Ascending aorta (tissue), 2 donors: ENCODE measurements around the gene ABLIM2. TPM values are rescaled to one million over a fixed set of nuclear protein-coding genes. Genes with fewer than 3 reads are reported as not detected.
A peak's percentile ranks its signal among the peaks of the same experiment; 100 is the strongest.

Experiments
- DNase-seq, 2 donors: peaks; one replicate each; pipeline ENCODE4 v3.0.0-alpha.2; 2019; ENCODE audit warnings: low spot score in 2 of 2
- H3K27ac ChIP-seq, 2 donors: fragments of 200-600 bp; sonication (generic); one replicate each; pipeline ENCODE4 v1.5.1; 2016 to 2017; ENCODE audit warnings: mild to moderate bottlenecking in 1 of 2
- H3K27me3 ChIP-seq: fragments of 200-600 bp; sonication (generic); one replicate; pipeline ENCODE4 v1.5.1; 2017
- H3K36me3 ChIP-seq, 2 donors: fragments of 200-600 bp; sonication (generic); one replicate each; pipeline ENCODE4 v1.5.1; 2016
- H3K4me1 ChIP-seq, 2 donors: fragments of 200-600 bp; sonication (generic); one replicate each; pipeline ENCODE4 v1.5.1; 2016 to 2017; ENCODE audit warnings: mild to moderate bottlenecking in 1 of 2
- H3K4me3 ChIP-seq, 2 donors: fragments of 200-600 bp; sonication (generic); one replicate each; pipeline ENCODE4 v1.5.1; 2016 to 2017; ENCODE audit warnings: mild to moderate bottlenecking in 1 of 2
- H3K9me3 ChIP-seq, 2 donors: fragments of 200-600 bp; sonication (generic); one replicate each; pipeline ENCODE4 v1.5.1; 2016
- CTCF ChIP-seq, 3 experiments: fragments of 200-600 bp in 2 of 3; fragments of 450-650 bp in 1 of 3; sonication (generic) in 2 of 3; IDR thresholded peaks; one replicate each; pipeline ENCODE4 v1.5.1; 2016 to 2019; ENCODE audit warnings: antibody characterized with exemption in 3 of 3, mild to moderate bottlenecking in 1 of 3, moderate library complexity in 1 of 3
- intact Hi-C: fragments of 100-400 bp; cut with DNase I; formaldehyde crosslinking; loops from one replicate; pipeline ENCODE4 v1.15.1; 2023
- total RNA-seq: library from RNA; depleted of rRNA; stranded (reverse); fragments of >200 nt; gene quantifications from one replicate; pipeline ENCODE4 v1.1.0, GENCODE V29; 2016

The ABLIM2 gene
- total RNA-seq, 1 donor from 2014 or later = 30.8 TPM

GRCh38 chr4:7974425-7974824 lies 184.2 kb downstream of the ABLIM2 start:
- intact Hi-C loops = no loop called here
- H3K4me1 ChIP-seq = peaks cover 0 to 18% of the 10 kb centered on the region in 2 donors
- no peaks in the 10 kb centered on the region for H3K27me3 ChIP-seq
- no peaks in the 10 kb centered on the region for H3K36me3 ChIP-seq
- no peak for TF ChIP-seq CTCF (IDR thresholded peaks at IDR 0.05)
- no peak for DNase-seq
- H3K27ac ChIP-seq = no peak overlapping the region
- H3K4me3 ChIP-seq = no peak overlapping the region
- H3K9me3 ChIP-seq = no peaks in the 10 kb centered on the region

GRCh38 chr4:7973545-7973981 lies 185.1 kb downstream of the ABLIM2 start:
- Histone ChIP-seq H3K27ac (peak overlapping the region; percentile 51 to 84), H3K27me3 (no peaks in the 10 kb centered on the region), H3K9me3 (no peaks in the 10 kb centered on the region), H3K36me3 (no peaks in the 10 kb centered on the region), H3K4me3 (no peak overlapping the region), H3K4me1 (peaks cover 4 to 23% of the 10 kb centered on the region in 2 donors)
- intact Hi-C loops = no loop called here
- TF ChIP-seq CTCF (IDR thresholded peaks at IDR 0.05) = no peak
- peak in 1 of 2 donors; percentile 67 for DNase-seq

GRCh38 chr4:7971881-7972500 lies 186.6 kb downstream of the ABLIM2 start:
- peak overlapping the region; percentile 74 to 84 for H3K27ac ChIP-seq
- no peaks in the 10 kb centered on the region for H3K36me3 ChIP-seq
- H3K27me3 ChIP-seq = no peaks in the 10 kb centered on the region
- H3K4me3 ChIP-seq = no peak overlapping the region
- intact Hi-C loops = no loop called here
- DNase-seq = no peak
- H3K4me1 ChIP-seq = peaks cover 4 to 29% of the 10 kb centered on the region in 2 donors
- TF ChIP-seq CTCF (IDR thresholded peaks at IDR 0.05) = no peak
- no peaks in the 10 kb centered on the region for H3K9me3 ChIP-seq

- intact Hi-C loops = no loop called here
- Histone ChIP-seq H3K36me3 (no peaks in the 10 kb centered on the region), H3K27me3 (no peaks in the 10 kb centered on the region), H3K27ac (peak overlapping the region; percentile 74 to 84), H3K4me3 (no peak overlapping the region), H3K4me1 (peaks cover 4 to 29% of the 10 kb centered on the region in 2 donors), H3K9me3 (no peaks in the 10 kb centered on the region)
- TF ChIP-seq CTCF (IDR thresholded peaks at IDR 0.05) = no peak
- peak in 1 of 2 donors; percentile 61 for DNase-seq
Observed at GRCh38 chr4:7971159-7971631, 187.4 kb downstream of the ABLIM2 start.

GRCh38 chr4:7970361-7970946 lies 188.2 kb downstream of the ABLIM2 start:
- Histone ChIP-seq H3K27me3 (no peaks in the 10 kb centered on the region), H3K27ac (peak overlapping the region; percentile 74 to 84), H3K9me3 (no peaks in the 10 kb centered on the region), H3K4me1 (peaks cover 4 to 29% of the 10 kb centered on the region in 2 donors), H3K36me3 (no peaks in the 10 kb centered on the region), H3K4me3 (no peak overlapping the region)
- no peak for DNase-seq
- intact Hi-C loops = no loop called here
- TF ChIP-seq CTCF (IDR thresholded peaks at IDR 0.05) = no peak
